G401 (cell line): ENCODE data around the gene N4BP2L2. TPM values are rescaled to one million over a fixed set of nuclear protein-coding genes. Genes with fewer than 3 reads are reported as not detected.
A peak's percentile ranks its signal among the peaks of the same experiment; 100 is the strongest.
"Not testable (repeated sequence)": the region's sequence is repeated elsewhere in the genome, so short reads cannot be mapped to it uniquely, and the experiment has no call there.

Source experiments
- DNase-seq: peaks from one replicate; pipeline ENCODE4 v3.0.0-alpha.2; 2015; ENCODE audit warnings: low spot score
- in situ Hi-C: cut with HindIII; loops from 2 replicates; pipeline ENCODE4 v1.10.0; 2016; ENCODE audit warnings: low sequenced_read_pairs, mixed read lengths
- total RNA-seq: library from RNA; depleted of rRNA; stranded (reverse); fragments of >200 nt; shearing (Covaris generic); gene quantifications from 2 replicates; pipeline ENCODE4 v1.2.3, GENCODE V29; 2014; rRNA removed

The N4BP2L2 gene
- 54.3 and 72.8 TPM in 2 replicates for total RNA-seq

DNA sequence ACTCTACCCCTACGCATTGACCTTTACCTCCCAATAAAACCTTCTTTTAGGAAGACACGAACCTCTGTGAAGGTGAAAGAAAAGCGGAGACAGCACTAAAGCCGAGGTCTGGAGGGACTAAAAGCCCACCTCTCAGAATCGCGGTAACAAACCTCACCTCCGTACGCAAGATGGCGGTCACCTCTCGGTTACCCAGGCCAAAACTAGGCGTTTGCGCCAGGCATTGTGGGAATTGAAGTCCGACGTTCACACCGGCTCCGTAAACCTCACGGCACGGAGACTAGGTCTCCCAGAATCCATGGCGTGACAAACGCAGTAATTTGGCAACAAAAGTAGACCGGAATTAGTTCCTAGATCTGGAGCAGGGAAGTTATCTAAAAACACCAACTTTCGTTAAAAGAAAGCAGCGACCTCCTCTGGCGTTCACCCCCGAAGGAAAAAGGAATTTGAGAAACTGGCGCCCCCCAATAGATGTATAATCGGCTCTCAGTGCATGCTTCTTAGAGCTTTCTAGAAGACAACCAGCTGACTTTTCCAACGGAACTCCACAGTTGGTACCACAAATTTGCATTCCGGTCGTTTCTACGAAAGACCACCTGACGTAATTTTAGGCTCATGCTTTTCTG lies at the start of gene N4BP2L2:
N4BP2L2 (minus strand) TSS at position 175 of the 626 bp plus-strand sequence. CDS start 1,768 bp downstream, outside the sequence.
- DNase-seq: peak; percentile 99
- in situ Hi-C loops: no loop called here

DNA sequence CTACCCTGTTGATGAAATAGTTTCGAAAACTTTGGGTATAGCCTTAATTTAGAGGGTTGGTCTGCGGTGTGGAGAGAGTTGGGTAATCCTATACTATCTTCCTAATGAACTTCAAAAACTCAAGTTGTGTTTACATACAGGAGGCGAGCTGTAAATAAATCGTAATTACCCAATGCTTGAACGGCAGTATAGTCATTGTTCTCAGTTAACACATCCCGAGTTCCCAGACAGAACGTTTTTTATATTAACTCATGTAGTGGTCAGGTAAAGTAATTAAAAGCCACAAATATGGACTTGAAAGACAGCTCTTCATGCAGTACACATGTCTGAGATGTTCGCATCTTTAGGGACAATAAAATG lies 49.2 kb upstream of the N4BP2L2 start:
- peak; percentile 27 for DNase-seq
- in situ Hi-C loops: no loop called here

GRCh38 chr13:32587011-32587810 lies 48.6 kb upstream of the N4BP2L2 start:
- in situ Hi-C loops: no loop called here
- DNase-seq: peak; percentile 48

- in situ Hi-C loops: no loop called here
- peak; percentile 92 for DNase-seq
These were observed 47.7 kb upstream of the N4BP2L2 start, which contains the start of gene PDS5B for GRCh38 chr13:32586080-32586900. TSS of gene PDS5B (plus strand) at chr13:32586452. CDS start at chr13:32648773, 62,321 bp downstream.

DNA sequence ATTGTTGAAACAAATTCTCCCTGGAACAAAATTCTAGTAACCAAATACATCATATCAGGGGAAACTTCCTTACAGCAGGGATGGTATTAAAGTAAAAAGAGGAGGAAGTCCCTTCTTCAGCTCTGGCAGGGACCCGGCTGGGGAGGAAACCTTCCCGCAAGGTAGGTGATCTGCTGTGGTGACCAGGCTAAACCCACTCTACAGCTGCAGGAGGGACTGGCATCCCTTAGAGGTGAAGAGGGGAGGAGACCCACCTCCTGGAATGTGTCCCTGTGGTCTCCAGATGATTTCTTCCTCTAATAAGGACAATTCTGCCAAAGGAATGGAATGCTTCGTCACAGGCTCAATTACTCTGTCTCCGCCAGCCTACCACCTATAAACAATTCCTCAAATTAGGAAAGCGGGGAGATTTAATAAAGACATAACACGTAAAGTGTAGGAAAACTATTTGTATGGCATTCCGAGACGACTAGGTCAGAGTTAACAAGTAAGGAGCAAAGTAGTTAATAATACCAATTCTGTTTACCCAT lies 47.0 kb upstream of the N4BP2L2 start:
- no peak for DNase-seq

GRCh38 chr13:32582991-32583390 lies 44.4 kb upstream of the N4BP2L2 start:
- DNase-seq: no peak
- in situ Hi-C loops: no loop called here

More for the DNA sequence above, 47.0 kb upstream of the N4BP2L2 start:
- in situ Hi-C loops: no loop called here

DNA sequence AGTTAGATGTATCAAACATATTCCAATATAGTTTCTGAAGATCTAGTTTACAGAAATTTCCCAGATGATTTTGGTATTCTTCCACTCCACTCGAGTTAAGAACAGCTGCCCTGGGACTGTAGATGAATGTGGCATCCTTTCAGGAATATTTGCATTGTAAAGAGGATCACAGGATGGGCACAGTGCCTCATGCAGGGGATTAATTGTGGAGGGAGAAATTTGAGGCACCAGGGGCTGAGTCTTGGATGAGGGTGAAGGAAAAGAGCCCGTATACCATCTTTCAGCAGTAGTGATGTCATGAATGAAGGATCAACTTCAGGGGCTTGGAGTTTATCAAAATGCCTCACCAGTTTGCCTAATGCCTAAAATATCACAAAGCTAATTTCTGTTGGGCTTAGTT lies 43.7 kb upstream of the N4BP2L2 start:
- in situ Hi-C loops: no loop called here
- no peak for DNase-seq

DNA sequence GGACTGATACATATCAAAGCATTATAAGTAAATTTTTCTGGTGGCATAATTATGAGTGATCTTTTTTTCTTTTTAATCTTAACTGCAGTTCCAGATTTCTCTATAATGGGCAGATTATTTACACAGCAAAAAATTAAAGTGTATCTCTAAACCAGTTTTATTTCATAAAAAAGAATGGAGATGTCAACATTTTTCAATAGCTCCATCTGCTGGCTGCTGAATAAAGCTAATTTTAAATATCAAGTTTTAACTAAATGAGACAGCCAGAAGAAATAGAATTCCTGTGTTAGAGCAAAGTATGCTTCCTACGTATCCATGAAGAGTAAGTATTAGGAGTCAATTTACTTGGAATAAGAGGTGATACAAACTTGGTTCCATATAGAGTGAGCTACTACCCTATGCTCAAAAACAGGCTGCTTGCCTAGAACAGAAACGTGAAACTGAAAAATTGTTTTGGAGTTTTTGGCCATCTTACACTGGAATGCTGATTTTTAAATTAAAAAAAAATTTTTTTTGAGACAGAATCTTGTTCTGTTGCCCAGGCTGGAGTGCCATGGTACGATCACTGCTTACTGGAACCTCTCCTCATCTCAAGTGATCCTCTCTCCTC lies 42.7 kb upstream of the N4BP2L2 start:
- DNase-seq: peak; percentile 32
- in situ Hi-C loops: no loop called here

DNA sequence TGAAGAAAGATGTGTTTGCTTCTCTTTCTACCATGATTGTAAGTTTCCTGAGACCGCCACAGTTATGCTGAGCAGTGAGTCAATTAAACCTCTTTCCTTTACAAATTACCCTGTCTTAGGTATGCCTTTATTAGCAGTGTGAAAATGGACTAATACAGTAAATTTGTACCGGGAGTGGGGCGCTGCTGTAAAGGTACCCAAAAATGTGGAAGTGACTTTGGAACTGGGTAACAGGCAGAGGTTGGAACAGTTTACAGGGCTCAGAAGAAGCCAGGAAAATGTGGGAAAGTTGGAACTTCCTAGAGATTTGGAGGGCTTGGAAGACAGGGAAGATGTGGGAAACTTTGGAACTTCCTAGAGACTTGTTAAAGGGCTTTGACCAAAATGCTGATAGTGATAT lies 38.4 kb upstream of the N4BP2L2 start:
- in situ Hi-C loops: no loop called here
- no peak for DNase-seq

DNA sequence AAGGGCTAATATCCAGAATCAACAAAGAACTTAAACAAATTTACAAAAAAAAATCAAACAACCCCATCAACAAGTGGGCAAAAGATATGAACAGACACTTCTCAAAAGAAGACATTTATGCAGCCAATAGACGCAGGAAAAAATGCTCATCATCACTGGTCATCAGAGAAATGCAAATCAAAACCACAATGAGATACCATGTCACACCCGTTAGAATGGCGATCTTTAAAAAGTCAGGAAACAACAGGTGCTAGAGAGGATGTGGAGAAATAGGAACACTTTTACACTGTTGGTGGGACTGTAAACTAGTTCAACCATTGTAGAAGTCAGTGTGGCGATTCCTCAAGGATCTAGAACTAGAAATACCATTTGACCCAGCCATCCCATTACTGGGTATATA lies 37.1 kb upstream of the N4BP2L2 start:
- DNase-seq, in situ Hi-C loops: not testable (repeated sequence)

GRCh38 chr13:32560842-32561241 lies 22.2 kb upstream of the N4BP2L2 start:
- DNase-seq, in situ Hi-C loops: not testable (repeated sequence)

GRCh38 chr13:32555613-32556012 lies 17.0 kb upstream of the N4BP2L2 start:
- in situ Hi-C loops: no loop called here
- no peak for DNase-seq

DNA sequence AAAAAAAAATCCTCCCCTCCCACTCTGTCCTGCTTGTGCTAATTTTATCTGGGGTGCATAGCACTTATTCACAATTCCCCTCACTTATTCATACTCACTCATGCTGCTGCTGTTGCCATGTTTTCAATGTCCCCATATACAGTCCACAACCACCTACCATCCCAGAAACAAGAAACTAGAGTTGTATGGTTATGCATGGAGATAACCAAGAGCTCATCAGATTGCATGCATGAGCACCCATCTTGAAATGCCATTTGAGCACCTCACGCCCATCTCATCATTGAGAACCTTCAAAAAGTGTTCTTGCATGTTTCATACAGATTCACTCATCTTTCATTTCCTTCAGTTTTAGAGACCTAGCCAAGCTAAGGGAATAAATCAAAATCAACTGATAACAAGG lies 15.1 kb upstream of the N4BP2L2 start:
- in situ Hi-C loops: no loop called here
- DNase-seq: no peak

DNA sequence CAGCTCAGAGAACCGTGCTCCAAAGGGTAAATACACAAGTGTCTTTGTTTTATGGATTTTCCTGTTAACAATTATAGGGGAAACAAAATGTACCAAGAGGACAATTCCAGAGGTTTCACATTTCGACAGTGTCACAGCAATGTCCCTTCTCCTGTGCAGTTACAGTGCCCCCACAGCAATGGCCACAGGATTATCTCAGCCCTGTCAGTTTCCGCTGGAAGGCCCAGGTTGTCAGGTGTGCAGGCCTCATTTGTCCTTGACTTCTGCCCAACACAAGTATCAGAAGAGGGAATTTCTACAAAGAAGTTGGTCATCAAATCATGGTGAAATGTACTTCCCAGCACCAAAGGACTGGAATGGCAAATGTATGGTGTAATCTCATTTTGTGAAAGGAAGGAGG lies 11.2 kb upstream of the N4BP2L2 start:
- no peak for DNase-seq
- in situ Hi-C loops: no loop called here

DNA sequence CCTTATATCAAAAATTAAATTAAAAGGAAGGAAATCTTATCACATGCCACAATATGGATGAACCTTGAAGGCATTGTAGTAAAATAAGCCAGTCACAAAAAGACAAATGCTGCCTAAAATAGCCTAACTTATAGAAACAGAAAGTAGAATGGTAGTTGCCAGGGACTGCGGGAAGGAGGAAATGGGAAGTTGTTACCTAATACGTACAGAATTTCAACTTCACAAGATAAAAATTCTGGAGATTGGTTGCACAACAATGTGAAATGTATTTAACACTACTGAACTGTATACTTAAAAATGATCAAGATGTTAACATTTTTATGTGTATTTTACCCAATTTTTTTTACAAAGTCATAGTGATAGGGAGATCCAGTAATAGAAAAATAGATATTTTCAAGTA lies 10.2 kb upstream of the N4BP2L2 start:
- no peak for DNase-seq
- in situ Hi-C loops: no loop called here

GRCh38 chr13:32545083-32545482 lies 6.5 kb upstream of the N4BP2L2 start:
- in situ Hi-C loops: no loop called here
- no peak for DNase-seq

- no peak for DNase-seq
- in situ Hi-C loops: no loop called here
These were observed 3.6 kb upstream of the N4BP2L2 start for GRCh38 chr13:32542221-32542620.

- in situ Hi-C loops: no loop called here
- DNase-seq: no peak
These were observed 413 bp downstream of the N4BP2L2 start for GRCh38 chr13:32538143-32538620.

- DNase-seq: no peak
- in situ Hi-C loops: no loop called here
These were observed 934 bp downstream of the N4BP2L2 start for GRCh38 chr13:32537580-32538142.
